ENCODE results near the gene CCHCR1.

DNA sequence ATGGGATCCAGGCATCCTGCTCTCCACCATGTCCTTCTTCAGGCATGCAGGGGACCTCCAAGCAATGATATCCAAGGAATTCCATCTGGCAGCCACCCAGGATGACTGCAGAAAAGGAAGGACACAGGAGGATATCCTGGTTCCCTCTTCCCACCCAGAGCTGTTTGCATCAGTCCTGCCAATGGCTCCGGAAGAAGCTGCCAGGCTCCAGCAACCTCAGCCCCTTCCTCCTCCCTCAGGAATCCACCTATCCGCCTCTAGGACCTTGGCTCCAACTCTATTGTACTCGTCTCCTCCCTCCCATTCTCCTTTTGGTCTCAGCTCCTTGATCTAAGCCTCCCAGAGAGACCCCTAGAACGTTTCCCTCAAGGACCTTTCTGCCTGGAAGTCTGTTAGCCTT is 18.0 kb downstream of the CCHCR1 start:
- TF ChIP-seq, protein P1, sequence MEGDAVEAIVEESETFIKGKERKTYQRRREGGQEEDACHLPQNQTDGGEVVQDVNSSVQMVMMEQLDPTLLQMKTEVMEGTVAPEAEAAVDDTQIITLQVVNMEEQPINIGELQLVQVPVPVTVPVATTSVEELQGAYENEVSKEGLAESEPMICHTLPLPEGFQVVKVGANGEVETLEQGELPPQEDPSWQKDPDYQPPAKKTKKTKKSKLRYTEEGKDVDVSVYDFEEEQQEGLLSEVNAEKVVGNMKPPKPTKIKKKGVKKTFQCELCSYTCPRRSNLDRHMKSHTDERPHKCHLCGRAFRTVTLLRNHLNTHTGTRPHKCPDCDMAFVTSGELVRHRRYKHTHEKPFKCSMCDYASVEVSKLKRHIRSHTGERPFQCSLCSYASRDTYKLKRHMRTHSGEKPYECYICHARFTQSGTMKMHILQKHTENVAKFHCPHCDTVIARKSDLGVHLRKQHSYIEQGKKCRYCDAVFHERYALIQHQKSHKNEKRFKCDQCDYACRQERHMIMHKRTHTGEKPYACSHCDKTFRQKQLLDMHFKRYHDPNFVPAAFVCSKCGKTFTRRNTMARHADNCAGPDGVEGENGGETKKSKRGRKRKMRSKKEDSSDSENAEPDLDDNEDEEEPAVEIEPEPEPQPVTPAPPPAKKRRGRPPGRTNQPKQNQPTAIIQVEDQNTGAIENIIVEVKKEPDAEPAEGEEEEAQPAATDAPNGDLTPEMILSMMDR (IDR thresholded peaks at IDR 0.05) = no peak
- TF ChIP-seq POLR2A (IDR thresholded peaks at IDR 0.05) = no peak

Data from Peyer's patch (tissue), 4 donors.